GM23338 (cell line): ENCODE data around the gene MACIR. TPM values are rescaled to one million over a fixed set of nuclear protein-coding genes. Genes with fewer than 3 reads are reported as not detected.

Experiments
- ATAC-seq: fragments of 200-7000 bp; cut with Tn5 transposase; 3 replicates; pipeline ENCODE4 v1.9.1; 2020
- DNase-seq: peaks from one replicate; pipeline ENCODE4 v3.0.0-alpha.2; 2015; ENCODE audit warnings: low spot score
- H2AFZ ChIP-seq: fragments of 200-600 bp; sonication (generic); 2 replicates; pipeline ENCODE4 v1.8.0; 2016; ENCODE audit warnings: antibody characterized with exemption, mild to moderate bottlenecking, moderate library complexity
- H3F3A ChIP-seq: fragments of 200-600 bp; sonication (generic); replicated peaks from 2 replicates; pipeline ENCODE4 v1.8.0; 2017; ENCODE audit warnings: antibody characterized with exemption, mixed run types, low read depth
- H3K27ac ChIP-seq: fragments of 200-600 bp; sonication (generic); 2 replicates; pipeline ENCODE4 v1.6.1; 2016; ENCODE audit warnings: low read depth
- H3K27me3 ChIP-seq: fragments of 200-600 bp; sonication (generic); 2 replicates; pipeline ENCODE4 v1.8.0; 2016; ENCODE audit warnings: mild to moderate bottlenecking, mixed run types, moderate library complexity; ENCODE audit not compliant: insufficient read depth
- H3K36me3 ChIP-seq: fragments of 200-600 bp; sonication (generic); 2 replicates; pipeline ENCODE4 v1.8.0; 2016; ENCODE audit warnings: mild to moderate bottlenecking; ENCODE audit not compliant: insufficient read depth
- H3K4me1 ChIP-seq: fragments of 200-600 bp; sonication (generic); 2 replicates; pipeline ENCODE4 v1.8.0; 2016; ENCODE audit warnings: mild to moderate bottlenecking, moderate library complexity; ENCODE audit not compliant: insufficient read depth
- H3K4me2 ChIP-seq: fragments of 200-600 bp; sonication (generic); 2 replicates; pipeline ENCODE4 v1.7.1; 2017; ENCODE audit warnings: mixed run types
- H3K4me3 ChIP-seq: fragments of 200-600 bp; sonication (generic); 2 replicates; pipeline ENCODE4 v1.6.1; 2016; ENCODE audit warnings: mixed run types
- H3K79me2 ChIP-seq: fragments of 200-600 bp; sonication (generic); replicated peaks from 2 replicates; pipeline ENCODE4 v1.8.0; 2017; ENCODE audit warnings: mild to moderate bottlenecking; ENCODE audit not compliant: insufficient read depth
- H3K9me2 ChIP-seq: fragments of 200-600 bp; sonication (generic); 2 replicates; pipeline ENCODE4 v1.8.0; 2017; ENCODE audit not compliant: insufficient read depth
- H4K20me1 ChIP-seq: fragments of 200-600 bp; sonication (generic); replicated peaks from 2 replicates; pipeline ENCODE4 v1.8.0; 2017; ENCODE audit warnings: mild to moderate bottlenecking; ENCODE audit not compliant: insufficient read depth
- H3K27ac Mint-ChIP-seq: 2 replicates; pipeline ENCODE4 v1.8.0; 2020; ENCODE audit warnings: inconsistent platforms, mild to moderate bottlenecking, moderate library complexity, mixed read lengths
- H3K27me3 Mint-ChIP-seq: 3 replicates; pipeline ENCODE4 v1.8.0; 2022; ENCODE audit warnings: low read depth, mild to moderate bottlenecking, moderate library complexity, mixed read lengths, inconsistent platforms; ENCODE audit not compliant: insufficient read depth, poor library complexity
- H3K36me3 Mint-ChIP-seq: 3 replicates; pipeline ENCODE4 v1.8.0; 2021; ENCODE audit warnings: low read depth, mild to moderate bottlenecking, inconsistent platforms, moderate library complexity, mixed read lengths
- H3K4me1 Mint-ChIP-seq: 3 replicates; pipeline ENCODE4 v1.8.0; 2020; ENCODE audit warnings: mild to moderate bottlenecking, inconsistent platforms, mixed read lengths
- H3K4me3 Mint-ChIP-seq: 3 replicates; pipeline ENCODE4 v1.8.0; 2021; ENCODE audit warnings: moderate library complexity, mild to moderate bottlenecking, inconsistent platforms, mixed read lengths
- H3K9me3 Mint-ChIP-seq: 3 replicates; pipeline ENCODE4 v1.8.0; 2020; ENCODE audit warnings: moderate library complexity, mild to moderate bottlenecking, inconsistent platforms, mixed read lengths
- CREB1 ChIP-seq: fragments of 250-450 bp; sonication (Bioruptor Pico); IDR thresholded peaks from 2 replicates; pipeline ENCODE4 v1.5.0; 2020; ENCODE audit warnings: low read depth, mild to moderate bottlenecking, moderate library complexity
- EZH2 ChIP-seq: fragments of 200-600 bp; sonication (generic); IDR thresholded peaks from one replicate; pipeline ENCODE4 v1.8.0; 2017; ENCODE audit warnings: antibody characterized with exemption, mild to moderate bottlenecking, low read depth; ENCODE audit not compliant: unreplicated experiment
- polyA plus RNA-seq: library from polyadenylated mRNA; unstranded; fragments of >200 nt; fragmentation: Nextera tagmentation; extraction: Ambion mirVana; gene quantifications from 2 replicates; pipeline ENCODE4 v1.2.1, GENCODE V29; 2016
- total RNA-seq: library from RNA; depleted of rRNA; stranded (reverse); fragments of >200 nt; shearing (Covaris generic); gene quantifications from 2 replicates; pipeline ENCODE4 v1.2.3, GENCODE V29; 2014
- TF ChIP-seq, protein P1 (sequence below): fragments of 250-450 bp; sonication (Bioruptor Pico); IDR thresholded peaks from 2 replicates; pipeline ENCODE4 v1.5.0; 2020; ENCODE audit warnings: mild to moderate bottlenecking, moderate library complexity
- TF ChIP-seq, protein P2 (sequence below), 2 experiments: fragments of 200-600 bp in 1 of 2; sonication (generic) in 1 of 2; conservative IDR thresholded peaks; 2 replicates each; pipeline versions ENCODE4 v1.5.1 to v1.6.1; 2016 to 2017; ENCODE audit warnings: antibody characterized with exemption in 2 of 2, low read depth in 2 of 2, mild to moderate bottlenecking in 2 of 2, moderate library complexity in 1 of 2

MACIR gene
- total and polyA plus RNA-seq, 2 experiments from 2014 or later = 11.7 to 27.6 TPM

DNA sequence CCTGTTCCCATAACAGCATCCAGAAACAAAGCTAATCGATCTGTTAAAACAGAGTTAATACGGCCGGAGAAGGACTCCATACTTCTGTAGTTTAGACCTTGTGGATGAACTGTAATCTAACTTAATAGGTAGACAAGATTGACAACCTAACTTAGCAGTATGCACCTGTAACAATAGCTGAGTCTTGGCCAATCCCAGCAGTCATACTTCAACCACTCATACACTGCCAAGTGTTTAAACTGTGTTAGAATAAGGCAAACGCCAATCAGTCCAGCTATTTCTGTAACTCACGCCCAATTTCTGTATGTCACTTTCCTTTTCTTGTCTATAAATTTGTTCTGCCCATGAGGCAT is 33.7 kb upstream of the MACIR start (continued):
- TF ChIP-seq, protein P1, sequence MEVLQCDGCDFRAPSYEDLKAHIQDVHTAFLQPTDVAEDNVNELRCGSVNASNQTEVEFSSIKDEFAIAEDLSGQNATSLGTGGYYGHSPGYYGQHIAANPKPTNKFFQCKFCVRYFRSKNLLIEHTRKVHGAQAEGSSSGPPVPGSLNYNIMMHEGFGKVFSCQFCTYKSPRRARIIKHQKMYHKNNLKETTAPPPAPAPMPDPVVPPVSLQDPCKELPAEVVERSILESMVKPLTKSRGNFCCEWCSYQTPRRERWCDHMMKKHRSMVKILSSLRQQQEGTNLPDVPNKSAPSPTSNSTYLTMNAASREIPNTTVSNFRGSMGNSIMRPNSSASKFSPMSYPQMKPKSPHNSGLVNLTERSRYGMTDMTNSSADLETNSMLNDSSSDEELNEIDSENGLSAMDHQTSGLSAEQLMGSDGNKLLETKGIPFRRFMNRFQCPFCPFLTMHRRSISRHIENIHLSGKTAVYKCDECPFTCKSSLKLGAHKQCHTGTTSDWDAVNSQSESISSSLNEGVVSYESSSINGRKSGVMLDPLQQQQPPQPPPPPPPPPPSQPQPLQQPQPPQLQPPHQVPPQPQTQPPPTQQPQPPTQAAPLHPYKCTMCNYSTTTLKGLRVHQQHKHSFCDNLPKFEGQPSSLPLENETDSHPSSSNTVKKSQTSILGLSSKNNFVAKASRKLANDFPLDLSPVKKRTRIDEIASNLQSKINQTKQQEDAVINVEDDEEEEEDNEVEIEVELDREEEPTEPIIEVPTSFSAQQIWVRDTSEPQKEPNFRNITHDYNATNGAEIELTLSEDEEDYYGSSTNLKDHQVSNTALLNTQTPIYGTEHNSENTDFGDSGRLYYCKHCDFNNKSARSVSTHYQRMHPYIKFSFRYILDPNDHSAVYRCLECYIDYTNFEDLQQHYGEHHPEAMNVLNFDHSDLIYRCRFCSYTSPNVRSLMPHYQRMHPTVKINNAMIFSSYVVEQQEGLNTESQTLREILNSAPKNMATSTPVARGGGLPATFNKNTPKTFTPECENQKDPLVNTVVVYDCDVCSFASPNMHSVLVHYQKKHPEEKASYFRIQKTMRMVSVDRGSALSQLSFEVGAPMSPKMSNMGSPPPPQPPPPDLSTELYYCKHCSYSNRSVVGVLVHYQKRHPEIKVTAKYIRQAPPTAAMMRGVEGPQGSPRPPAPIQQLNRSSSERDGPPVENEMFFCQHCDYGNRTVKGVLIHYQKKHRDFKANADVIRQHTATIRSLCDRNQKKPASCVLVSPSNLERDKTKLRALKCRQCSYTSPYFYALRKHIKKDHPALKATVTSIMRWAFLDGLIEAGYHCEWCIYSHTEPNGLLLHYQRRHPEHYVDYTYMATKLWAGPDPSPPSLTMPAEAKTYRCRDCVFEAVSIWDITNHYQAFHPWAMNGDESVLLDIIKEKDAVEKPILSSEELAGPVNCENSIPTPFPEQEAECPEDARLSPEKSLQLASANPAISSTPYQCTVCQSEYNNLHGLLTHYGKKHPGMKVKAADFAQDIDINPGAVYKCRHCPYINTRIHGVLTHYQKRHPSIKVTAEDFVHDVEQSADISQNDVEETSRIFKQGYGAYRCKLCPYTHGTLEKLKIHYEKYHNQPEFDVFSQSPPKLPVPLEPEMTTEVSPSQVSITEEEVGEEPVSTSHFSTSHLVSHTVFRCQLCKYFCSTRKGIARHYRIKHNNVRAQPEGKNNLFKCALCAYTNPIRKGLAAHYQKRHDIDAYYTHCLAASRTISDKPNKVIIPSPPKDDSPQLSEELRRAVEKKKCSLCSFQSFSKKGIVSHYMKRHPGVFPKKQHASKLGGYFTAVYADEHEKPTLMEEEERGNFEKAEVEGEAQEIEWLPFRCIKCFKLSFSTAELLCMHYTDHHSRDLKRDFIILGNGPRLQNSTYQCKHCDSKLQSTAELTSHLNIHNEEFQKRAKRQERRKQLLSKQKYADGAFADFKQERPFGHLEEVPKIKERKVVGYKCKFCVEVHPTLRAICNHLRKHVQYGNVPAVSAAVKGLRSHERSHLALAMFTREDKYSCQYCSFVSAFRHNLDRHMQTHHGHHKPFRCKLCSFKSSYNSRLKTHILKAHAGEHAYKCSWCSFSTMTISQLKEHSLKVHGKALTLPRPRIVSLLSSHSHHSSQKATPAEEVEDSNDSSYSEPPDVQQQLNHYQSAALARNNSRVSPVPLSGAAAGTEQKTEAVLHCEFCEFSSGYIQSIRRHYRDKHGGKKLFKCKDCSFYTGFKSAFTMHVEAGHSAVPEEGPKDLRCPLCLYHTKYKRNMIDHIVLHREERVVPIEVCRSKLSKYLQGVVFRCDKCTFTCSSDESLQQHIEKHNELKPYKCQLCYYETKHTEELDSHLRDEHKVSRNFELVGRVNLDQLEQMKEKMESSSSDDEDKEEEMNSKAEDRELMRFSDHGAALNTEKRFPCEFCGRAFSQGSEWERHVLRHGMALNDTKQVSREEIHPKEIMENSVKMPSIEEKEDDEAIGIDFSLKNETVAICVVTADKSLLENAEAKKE (CRISPR knock-in tag) = no peak

DNA sequence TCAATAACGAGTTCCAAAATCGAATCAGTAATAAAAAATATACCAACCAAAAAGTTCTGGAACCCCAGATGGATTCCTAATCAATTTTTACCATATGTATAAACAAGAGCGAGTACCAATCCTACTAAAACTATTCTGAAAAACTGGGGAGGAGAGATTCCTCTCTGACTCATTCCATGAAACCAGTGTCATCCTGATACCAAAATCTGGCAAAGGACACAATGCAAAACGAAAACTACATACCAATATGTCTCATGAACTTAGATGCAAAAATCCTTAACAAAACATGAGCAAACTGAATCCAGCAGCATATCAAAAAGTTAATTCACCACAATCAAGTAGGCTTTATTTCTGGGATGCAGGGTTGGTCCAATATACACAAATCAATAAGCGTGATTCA is 30.5 kb upstream of the MACIR start:
- Mint-ChIP-seq H3K9me3 (no peaks in the 10 kb centered on the region), H3K27me3 (peaks cover 4% of the 10 kb centered on the region), H3K4me1 (no peaks in the 10 kb centered on the region; the same call in 1 of the 3 replicates), H3K36me3 (no peaks in the 10 kb centered on the region), H3K27ac (no peak overlapping the region), H3K4me3 (no peak overlapping the region)
- H2AFZ ChIP-seq = no peak overlapping the region
- H3K36me3 ChIP-seq = no peaks in the 10 kb centered on the region
- H3K9me2 ChIP-seq = no peaks in the 10 kb centered on the region
- no peak overlapping the region for H3K27ac ChIP-seq
- no peaks in the 10 kb centered on the region for H3K79me2 ChIP-seq
- no peak overlapping the region for H3K4me3 ChIP-seq
- no peaks in the 10 kb centered on the region for H4K20me1 ChIP-seq
- no peaks in the 10 kb centered on the region for H3K27me3 ChIP-seq
- no peaks in the 10 kb centered on the region for H3F3A ChIP-seq
- ATAC-seq = no peak
- H3K4me1 ChIP-seq = no peaks in the 10 kb centered on the region
- DNase-seq = no peak
- TF ChIP-seq, protein P2, sequence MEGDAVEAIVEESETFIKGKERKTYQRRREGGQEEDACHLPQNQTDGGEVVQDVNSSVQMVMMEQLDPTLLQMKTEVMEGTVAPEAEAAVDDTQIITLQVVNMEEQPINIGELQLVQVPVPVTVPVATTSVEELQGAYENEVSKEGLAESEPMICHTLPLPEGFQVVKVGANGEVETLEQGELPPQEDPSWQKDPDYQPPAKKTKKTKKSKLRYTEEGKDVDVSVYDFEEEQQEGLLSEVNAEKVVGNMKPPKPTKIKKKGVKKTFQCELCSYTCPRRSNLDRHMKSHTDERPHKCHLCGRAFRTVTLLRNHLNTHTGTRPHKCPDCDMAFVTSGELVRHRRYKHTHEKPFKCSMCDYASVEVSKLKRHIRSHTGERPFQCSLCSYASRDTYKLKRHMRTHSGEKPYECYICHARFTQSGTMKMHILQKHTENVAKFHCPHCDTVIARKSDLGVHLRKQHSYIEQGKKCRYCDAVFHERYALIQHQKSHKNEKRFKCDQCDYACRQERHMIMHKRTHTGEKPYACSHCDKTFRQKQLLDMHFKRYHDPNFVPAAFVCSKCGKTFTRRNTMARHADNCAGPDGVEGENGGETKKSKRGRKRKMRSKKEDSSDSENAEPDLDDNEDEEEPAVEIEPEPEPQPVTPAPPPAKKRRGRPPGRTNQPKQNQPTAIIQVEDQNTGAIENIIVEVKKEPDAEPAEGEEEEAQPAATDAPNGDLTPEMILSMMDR (conservative IDR thresholded peaks at IDR 0.05; ENCODE audit: low read depth in 2 of 2) = no peak
- TF ChIP-seq CREB1 (CRISPR knock-in tag) = no peak
- TF ChIP-seq EZH2 = no peak
- H3K4me2 ChIP-seq = no peak overlapping the region
